GM13977 (cell line): Measurements from ENCODE around the gene LEF1.

ENCODE experiments used
- DNase-seq: peaks from one replicate; pipeline ENCODE4 v3.0.0; 2012; ENCODE audit warnings: low spot score
- CTCF ChIP-seq: IDR thresholded peaks from 2 replicates; pipeline ENCODE4 v1.5.1; 2012; ENCODE audit warnings: mild to moderate bottlenecking, control low read depth; ENCODE audit not compliant: insufficient read depth; ENCODE audit errors: extremely low read depth, missing control alignments
- in situ Hi-C: fragments of 300-500 bp; cut with MboI; formaldehyde crosslinking; loops from one replicate; pipeline ENCODE4 v1.12.0; 2022; ENCODE audit warnings: low sequenced_read_pairs, low pct_unique_long_range_greater_than_20kb, mixed read lengths, inconsistent platforms; ENCODE audit not compliant: unreplicated experiment

The LEF1 gene

GRCh38 chr4:108181704-108182103, 13.0 kb upstream of the LEF1 start:
- peak; percentile 30 for DNase-seq
- in situ Hi-C loops, result no loop called here
- peak; percentile 45 for TF ChIP-seq CTCF

GRCh38 chr4:108180513-108180912, 11.8 kb upstream of the LEF1 start:
- TF ChIP-seq CTCF, result no peak
- in situ Hi-C loops, result no loop called here
- no peak for DNase-seq

GRCh38 chr4:108175966-108176365, 7.2 kb upstream of the LEF1 start:
- no peak for DNase-seq
- in situ Hi-C loops, result no loop called here
- no peak for TF ChIP-seq CTCF

- no peak for TF ChIP-seq CTCF
- in situ Hi-C loops, result no loop called here
- no peak for DNase-seq
Observed at GRCh38 chr4:108174856-108175255, 6.1 kb upstream of the LEF1 start.

- in situ Hi-C loops, result no loop called here
- no peak for DNase-seq
Observed at GRCh38 chr4:108173599-108174057, 4.9 kb upstream of the LEF1 start.

GRCh38 chr4:108172753-108173598, 4.2 kb upstream of the LEF1 start:
- in situ Hi-C loops, result no loop called here
- DNase-seq, result peak; percentile 78
- TF ChIP-seq CTCF, result no peak

More at GRCh38 chr4:108173599-108174057, 4.9 kb upstream of the LEF1 start:
- TF ChIP-seq CTCF, result no peak
